ENCODE data around the gene EPHA2. TPM values are rescaled to one million over a fixed set of nuclear protein-coding genes. Genes with fewer than 3 reads are reported as not detected.

Gene EPHA2
- total and polyA plus RNA-seq, 12 donors: 7.8 to 25.1 (median 11.3) TPM

DNA sequence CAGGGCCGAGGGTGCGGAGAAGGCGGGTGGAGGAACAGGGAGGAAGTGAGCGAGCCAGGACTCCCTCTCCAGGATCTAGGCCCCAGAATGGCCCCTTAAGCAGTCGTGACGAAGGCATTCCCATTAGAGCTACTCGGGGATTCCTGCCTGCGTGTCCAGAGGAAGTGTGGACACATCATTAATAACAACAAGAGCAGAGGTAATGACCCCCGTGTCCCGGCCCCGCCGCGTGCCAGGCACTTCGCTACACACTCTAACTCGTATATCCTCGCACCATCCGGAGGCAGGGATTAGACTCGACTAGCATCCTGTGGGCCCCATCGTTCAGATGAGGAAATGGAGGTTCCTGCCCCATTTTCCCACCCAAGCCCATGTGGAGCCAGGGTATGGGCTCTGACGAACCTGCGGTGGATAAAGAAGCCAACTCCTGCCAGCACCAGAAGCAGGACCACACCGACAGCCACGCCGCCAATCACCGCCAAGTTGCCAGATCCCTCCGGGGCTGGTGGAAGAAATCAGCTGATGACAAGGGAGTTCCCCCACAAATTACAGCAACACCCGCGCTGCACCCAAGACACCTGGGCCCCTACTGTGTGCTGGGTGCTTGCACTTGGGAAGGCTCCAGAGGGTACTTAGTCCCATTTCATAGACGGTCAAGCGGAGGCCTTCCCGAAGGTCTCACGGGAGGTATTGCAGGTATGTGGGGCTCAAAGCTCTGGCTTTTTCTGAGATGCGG lies 21.6 kb downstream of the EPHA2 start:
- intact Hi-C loops (cut with DNase I): loop anchor here in 2 of 10 donors (5.0 to 10.0 kb wide), 2 partner anchors 47 to 49 kb away; no protein-coding TSS in a partner anchor
- Histone ChIP-seq H3K4me3 (no peak overlapping the region), H3K27ac (peak overlapping the region in 1 of 10 donors; percentile 48), H3K36me3 (peaks cover 3 to 94% (median 76%) of the 10 kb centered on the region in 9 donors), H3K27me3 (no peaks in the 10 kb centered on the region), H3K4me1 (peaks cover 6 to 33% (median 10%) of the 10 kb centered on the region in 9 donors), H3K9me3 (no peaks in the 10 kb centered on the region)
- ATAC-seq (no peak), DNase-seq (no peak)
- TF ChIP-seq, protein P1, sequence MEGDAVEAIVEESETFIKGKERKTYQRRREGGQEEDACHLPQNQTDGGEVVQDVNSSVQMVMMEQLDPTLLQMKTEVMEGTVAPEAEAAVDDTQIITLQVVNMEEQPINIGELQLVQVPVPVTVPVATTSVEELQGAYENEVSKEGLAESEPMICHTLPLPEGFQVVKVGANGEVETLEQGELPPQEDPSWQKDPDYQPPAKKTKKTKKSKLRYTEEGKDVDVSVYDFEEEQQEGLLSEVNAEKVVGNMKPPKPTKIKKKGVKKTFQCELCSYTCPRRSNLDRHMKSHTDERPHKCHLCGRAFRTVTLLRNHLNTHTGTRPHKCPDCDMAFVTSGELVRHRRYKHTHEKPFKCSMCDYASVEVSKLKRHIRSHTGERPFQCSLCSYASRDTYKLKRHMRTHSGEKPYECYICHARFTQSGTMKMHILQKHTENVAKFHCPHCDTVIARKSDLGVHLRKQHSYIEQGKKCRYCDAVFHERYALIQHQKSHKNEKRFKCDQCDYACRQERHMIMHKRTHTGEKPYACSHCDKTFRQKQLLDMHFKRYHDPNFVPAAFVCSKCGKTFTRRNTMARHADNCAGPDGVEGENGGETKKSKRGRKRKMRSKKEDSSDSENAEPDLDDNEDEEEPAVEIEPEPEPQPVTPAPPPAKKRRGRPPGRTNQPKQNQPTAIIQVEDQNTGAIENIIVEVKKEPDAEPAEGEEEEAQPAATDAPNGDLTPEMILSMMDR (IDR thresholded peaks at IDR 0.05): no peak
- WGBS, 2 donors: 83% methylated on average over 33 of the region's 33 CpGs

DNA sequence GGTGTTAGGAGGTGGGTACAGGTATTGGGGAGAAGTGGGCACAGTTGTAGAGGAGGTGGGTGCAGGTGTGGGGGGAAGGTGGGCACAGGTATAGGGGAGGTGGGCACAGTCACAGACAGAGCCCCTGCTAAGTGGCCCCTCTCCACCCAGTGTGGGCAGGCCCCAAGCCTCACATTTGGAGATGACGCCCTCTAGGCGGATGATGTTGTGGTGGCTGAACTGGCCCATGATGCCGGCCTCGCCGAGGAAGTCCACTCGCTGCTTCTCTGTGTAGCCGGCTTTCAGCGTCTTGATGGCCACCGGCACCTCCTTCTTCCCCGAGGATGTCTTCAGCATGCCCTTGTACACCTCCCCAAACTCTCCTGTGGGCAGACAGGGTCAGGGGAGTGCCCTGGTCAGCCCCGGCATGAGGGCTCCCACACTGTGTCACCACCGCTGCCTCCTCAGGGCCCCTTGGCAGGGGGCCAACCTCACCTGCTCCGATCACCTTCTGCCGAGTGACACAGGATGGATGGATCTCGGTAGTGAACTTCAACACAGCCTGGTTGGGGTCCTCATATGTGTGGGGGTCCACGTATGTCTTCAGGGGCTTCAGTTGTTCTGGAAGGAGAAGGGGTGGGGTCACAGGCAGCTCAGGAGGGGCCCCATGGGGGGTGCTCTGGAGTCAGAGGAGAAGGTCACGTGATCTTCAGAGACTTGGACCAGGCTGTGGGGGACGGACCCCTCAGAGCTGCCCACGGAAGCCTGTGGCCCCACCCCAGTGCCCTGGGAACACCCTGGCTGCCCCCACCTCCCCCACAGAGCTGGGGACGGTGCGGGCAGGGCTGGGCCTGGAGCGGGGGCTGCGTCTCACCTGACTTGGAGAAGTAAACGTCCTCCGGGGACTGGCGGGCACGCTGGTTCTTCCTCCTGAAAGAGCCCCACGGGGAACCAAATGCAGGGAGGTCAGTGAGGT lies 22.6 kb downstream of the EPHA2 start:
- Histone ChIP-seq H3K27ac (peak overlapping the region in 1 of 10 donors; percentile 48), H3K36me3 (peaks cover 3 to 97% (median 82%) of the 10 kb centered on the region in 9 donors), H3K4me1 (peaks cover 0 to 30% (median 9%) of the 10 kb centered on the region in 9 donors), H3K4me3 (no peak overlapping the region), H3K9me3 (no peaks in the 10 kb centered on the region), H3K27me3 (no peaks in the 10 kb centered on the region)
- DNase-seq: no peak
- 86 to 88% methylated on average over 27 to 28 of the region's 28 CpGs for WGBS, 2 donors
- TF ChIP-seq, protein P1 (IDR thresholded peaks at IDR 0.05): no peak
- ATAC-seq: peak in 1 of 8 donors; percentile 3
- intact Hi-C loops (cut with DNase I): loop anchor here in 2 of 10 donors (5.0 to 10.0 kb wide), 2 partner anchors 46 to 48 kb away; no protein-coding TSS in a partner anchor

DNA sequence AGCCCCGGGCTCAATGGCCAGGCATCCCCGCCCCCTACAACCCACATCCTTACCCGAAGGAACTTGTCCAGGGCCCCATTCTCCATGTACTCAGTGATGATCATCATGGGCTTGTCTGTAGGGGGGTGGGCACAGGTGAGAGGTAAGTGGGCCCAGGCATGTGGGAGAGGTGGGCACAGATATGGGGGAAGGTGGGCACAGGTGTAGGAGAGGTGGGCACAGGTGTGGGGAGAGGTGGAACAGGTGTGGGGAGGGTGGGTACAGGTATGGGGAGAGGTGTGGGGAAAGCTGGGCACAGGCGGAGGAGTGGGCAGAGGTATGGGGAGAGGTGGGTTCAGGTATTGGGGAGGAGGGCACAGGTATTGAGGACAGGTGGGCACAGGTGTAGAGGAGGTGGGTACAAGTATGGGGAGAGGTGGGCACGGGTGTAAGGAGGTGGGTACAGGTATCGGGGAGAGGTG lies 23.5 kb downstream of the EPHA2 start:
- ATAC-seq: no peak
- no peak overlapping the region for H3K4me3 ChIP-seq
- no peak overlapping the region for H3K27ac ChIP-seq
- TF ChIP-seq, protein P1 (IDR thresholded peaks at IDR 0.05): no peak
- intact Hi-C loops (cut with DNase I): loop anchor here in 2 of 10 donors (5.0 to 10.0 kb wide), 2 partner anchors 45 to 48 kb away; no protein-coding TSS in a partner anchor
- 84 to 86% methylated on average over 6 of the region's 6 CpGs for WGBS, 2 donors
- H3K4me1 ChIP-seq: peaks cover 0 to 37% (median 17%) of the 10 kb centered on the region in 9 donors
- no peaks in the 10 kb centered on the region for H3K9me3 ChIP-seq
- peaks cover 3 to 97% (median 74%) of the 10 kb centered on the region in 9 donors for H3K36me3 ChIP-seq
- no peak for DNase-seq
- H3K27me3 ChIP-seq: no peaks in the 10 kb centered on the region

All from heart right ventricle (tissue), 16 donors.